SU-DHL-6 (cell line): Measurements from ENCODE around the gene STX3.

Experiments
- H2AFZ ChIP-seq: fragments of 200-600 bp; sonication (generic); 2 replicates; pipeline ENCODE4 v1.6.1; 2014; ENCODE audit warnings: low read depth, mild to moderate bottlenecking, moderate library complexity, mixed read lengths, antibody characterized with exemption, low read length; ENCODE audit not compliant: severe bottlenecking
- H3F3A ChIP-seq: fragments of 200-600 bp; shearing (Covaris generic); 2 replicates; pipeline ENCODE4 v1.6.0; 2016; ENCODE audit warnings: antibody characterized with exemption, mild to moderate bottlenecking; ENCODE audit not compliant: insufficient read depth
- H3K27ac ChIP-seq: fragments of 200-600 bp; sonication (generic); 2 replicates; pipeline ENCODE4 v1.5.1; 2016; ENCODE audit warnings: low read depth, mild to moderate bottlenecking, low read length, moderate library complexity, mixed read lengths
- H3K27me3 ChIP-seq: fragments of 200-600 bp; sonication (generic), shearing (Covaris generic); 2 replicates; pipeline ENCODE4 v1.6.0; 2014; ENCODE audit warnings: mild to moderate bottlenecking, low read length
- H3K36me3 ChIP-seq: fragments of 200-600 bp; sonication (generic); 2 replicates; pipeline ENCODE4 v1.6.1; 2014; ENCODE audit warnings: mild to moderate bottlenecking, low read length, mixed read lengths
- H3K4me2 ChIP-seq: fragments of 300-600, 200-600 bp; shearing (Covaris generic), sonication (generic); 2 replicates; pipeline ENCODE4 v1.6.0; 2014; ENCODE audit warnings: low read length, low read depth, mild to moderate bottlenecking; ENCODE audit not compliant: poor library complexity, severe bottlenecking
- H3K4me3 ChIP-seq: fragments of 200-600 bp; sonication (generic); 2 replicates; pipeline ENCODE4 v1.5.1; 2014; ENCODE audit warnings: antibody characterized with exemption, low read length, mild to moderate bottlenecking, mixed read lengths; ENCODE audit not compliant: insufficient read depth, poor library complexity, severe bottlenecking
- H3K79me2 ChIP-seq: fragments of 200-600 bp; sonication (generic); 2 replicates; pipeline ENCODE4 v1.6.1; 2014; ENCODE audit warnings: mild to moderate bottlenecking, low read length, moderate library complexity; ENCODE audit not compliant: insufficient read depth
- H3K9ac ChIP-seq: fragments of 200-600 bp; sonication (generic); 2 replicates; pipeline ENCODE4 v1.7.0; 2014; ENCODE audit warnings: mild to moderate bottlenecking, low read length
- H3K9me2 ChIP-seq: fragments of 200-600 bp; sonication (generic); replicated peaks from 2 replicates; pipeline ENCODE4 v1.6.1; 2014; ENCODE audit warnings: low read length; ENCODE audit not compliant: insufficient read depth
- H3K9me3 ChIP-seq: fragments of 200-600 bp; sonication (generic); 2 replicates; pipeline ENCODE4 v1.6.1; 2014; ENCODE audit warnings: low read length, mixed read lengths; ENCODE audit not compliant: insufficient read depth
- H4K20me1 ChIP-seq: fragments of 200-600 bp; sonication (generic); 2 replicates; pipeline ENCODE4 v1.6.1; 2014; ENCODE audit warnings: low read depth, mild to moderate bottlenecking, antibody characterized with exemption, low read length, moderate library complexity, mixed read lengths
- EZH2phosphoT487 ChIP-seq: fragments of 200-600 bp; sonication (generic), shearing (Covaris generic); conservative IDR thresholded peaks from 2 replicates; pipeline ENCODE4 v1.6.1; 2018; ENCODE audit warnings: mild to moderate bottlenecking, antibody characterized with exemption, low read length, moderate library complexity, mixed read lengths
- TF ChIP-seq, protein P1 (sequence below): fragments of 200-600 bp; sonication (generic); IDR thresholded peaks from one replicate; pipeline ENCODE4 v1.5.1; 2017; ENCODE audit warnings: antibody characterized with exemption, mild to moderate bottlenecking, low read length, moderate library complexity; ENCODE audit not compliant: insufficient read depth, poor library complexity, severe bottlenecking

The STX3 gene

DNA sequence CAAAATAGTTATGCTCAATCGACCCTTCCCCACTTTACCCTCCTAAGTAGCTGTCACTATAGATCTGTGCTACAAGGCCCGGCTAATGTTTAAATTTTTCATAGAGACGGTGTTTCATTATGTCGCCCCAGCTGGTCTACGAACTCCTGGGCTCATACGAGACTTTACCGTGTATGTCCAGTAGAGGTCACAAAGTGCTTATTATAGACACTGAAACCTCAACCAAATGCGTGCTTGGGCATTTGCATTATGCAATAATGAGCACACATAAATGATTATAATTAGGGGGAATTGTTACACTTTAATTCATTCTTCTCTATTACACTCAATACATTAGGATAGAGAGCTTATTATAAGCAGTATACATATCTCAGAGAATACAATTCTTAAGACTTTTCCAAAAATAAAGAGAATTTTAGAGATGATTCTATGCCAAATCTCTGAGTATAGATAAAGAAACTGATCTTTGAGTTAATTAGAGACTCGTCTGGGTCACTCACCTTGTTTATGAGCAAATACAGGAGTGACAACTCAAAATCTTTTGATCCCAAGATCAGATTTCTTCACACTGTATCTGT is 67.9 kb downstream of the STX3 start:
- Histone ChIP-seq H3K9me3 (no peaks in the 10 kb centered on the region), H3K27ac (no peak overlapping the region), H4K20me1 (no peaks in the 10 kb centered on the region), H3K9ac (no peak overlapping the region), H3K36me3 (no peaks in the 10 kb centered on the region), H3K79me2 (no peaks in the 10 kb centered on the region), H3F3A (no peaks in the 10 kb centered on the region), H3K9me2 (no peaks in the 10 kb centered on the region), H3K4me3 (no peak overlapping the region), H3K27me3 (no peaks in the 10 kb centered on the region), H3K4me2 (no peak overlapping the region), H2AFZ (no peak overlapping the region)
- TF ChIP-seq, protein P1, sequence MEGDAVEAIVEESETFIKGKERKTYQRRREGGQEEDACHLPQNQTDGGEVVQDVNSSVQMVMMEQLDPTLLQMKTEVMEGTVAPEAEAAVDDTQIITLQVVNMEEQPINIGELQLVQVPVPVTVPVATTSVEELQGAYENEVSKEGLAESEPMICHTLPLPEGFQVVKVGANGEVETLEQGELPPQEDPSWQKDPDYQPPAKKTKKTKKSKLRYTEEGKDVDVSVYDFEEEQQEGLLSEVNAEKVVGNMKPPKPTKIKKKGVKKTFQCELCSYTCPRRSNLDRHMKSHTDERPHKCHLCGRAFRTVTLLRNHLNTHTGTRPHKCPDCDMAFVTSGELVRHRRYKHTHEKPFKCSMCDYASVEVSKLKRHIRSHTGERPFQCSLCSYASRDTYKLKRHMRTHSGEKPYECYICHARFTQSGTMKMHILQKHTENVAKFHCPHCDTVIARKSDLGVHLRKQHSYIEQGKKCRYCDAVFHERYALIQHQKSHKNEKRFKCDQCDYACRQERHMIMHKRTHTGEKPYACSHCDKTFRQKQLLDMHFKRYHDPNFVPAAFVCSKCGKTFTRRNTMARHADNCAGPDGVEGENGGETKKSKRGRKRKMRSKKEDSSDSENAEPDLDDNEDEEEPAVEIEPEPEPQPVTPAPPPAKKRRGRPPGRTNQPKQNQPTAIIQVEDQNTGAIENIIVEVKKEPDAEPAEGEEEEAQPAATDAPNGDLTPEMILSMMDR, result peak; percentile 16
- TF ChIP-seq EZH2phosphoT487, result no peak

DNA sequence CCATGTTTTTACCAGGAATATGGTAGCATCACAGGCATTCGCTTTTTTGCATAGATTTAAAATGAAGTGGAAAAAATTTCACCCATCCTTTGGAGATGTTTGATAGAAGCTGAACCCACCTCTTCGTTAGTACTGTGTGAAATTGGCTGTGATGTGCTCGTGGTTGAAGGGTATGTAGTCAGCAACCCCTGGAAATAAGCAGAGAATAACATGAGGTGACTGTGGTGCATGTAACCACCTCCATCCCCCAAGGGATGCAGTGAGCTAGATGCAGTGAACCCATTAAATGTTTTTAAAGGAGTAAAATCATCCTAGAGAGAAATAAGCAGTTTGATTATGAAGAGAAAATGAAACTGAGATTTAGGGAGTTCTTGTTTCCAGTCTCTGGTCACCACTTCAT is 74.2 kb downstream of the STX3 start:
- H3K36me3 ChIP-seq, result no peaks in the 10 kb centered on the region
- H4K20me1 ChIP-seq, result no peaks in the 10 kb centered on the region
- no peak for TF ChIP-seq EZH2phosphoT487
- TF ChIP-seq, protein P1, result no peak
- no peak overlapping the region for H3K4me3 ChIP-seq
- no peak overlapping the region for H3K27ac ChIP-seq
- H3K79me2 ChIP-seq, result no peaks in the 10 kb centered on the region
- H3K9ac ChIP-seq, result no peak overlapping the region
- no peak overlapping the region for H2AFZ ChIP-seq
- no peaks in the 10 kb centered on the region for H3K27me3 ChIP-seq
- no peaks in the 10 kb centered on the region for H3K9me2 ChIP-seq
- H3F3A ChIP-seq, result no peaks in the 10 kb centered on the region
- H3K4me2 ChIP-seq, result no peak overlapping the region
- H3K9me3 ChIP-seq, result no peaks in the 10 kb centered on the region

DNA sequence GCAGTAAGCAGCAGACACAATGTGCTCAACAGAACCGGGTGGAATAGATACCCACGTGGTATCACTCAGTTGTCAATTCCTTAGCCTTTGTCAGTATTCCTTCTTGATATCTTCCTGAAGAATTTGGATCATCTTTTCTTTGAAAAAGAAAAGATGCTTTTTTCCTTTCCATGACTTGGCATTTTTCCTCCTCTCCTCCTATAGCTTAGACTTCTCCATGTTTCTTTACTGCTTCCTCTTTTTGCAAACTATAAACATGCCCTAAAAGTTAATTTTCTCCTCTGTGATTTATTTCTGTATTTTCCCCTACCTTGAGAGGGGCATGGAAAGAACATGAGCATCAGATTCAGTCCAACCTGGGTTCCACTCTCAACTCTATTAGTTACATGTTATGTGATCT is 78.4 kb downstream of the STX3 start:
- H3K36me3 ChIP-seq, result no peaks in the 10 kb centered on the region
- no peaks in the 10 kb centered on the region for H3K27me3 ChIP-seq
- no peaks in the 10 kb centered on the region for H3K9me2 ChIP-seq
- no peak overlapping the region for H2AFZ ChIP-seq
- no peak overlapping the region for H3K4me3 ChIP-seq
- no peak overlapping the region for H3K27ac ChIP-seq
- H4K20me1 ChIP-seq, result no peaks in the 10 kb centered on the region
- H3F3A ChIP-seq, result no peaks in the 10 kb centered on the region
- no peak overlapping the region for H3K9ac ChIP-seq
- no peaks in the 10 kb centered on the region for H3K9me3 ChIP-seq
- no peaks in the 10 kb centered on the region for H3K79me2 ChIP-seq
- no peak overlapping the region for H3K4me2 ChIP-seq
- no peak for TF ChIP-seq EZH2phosphoT487
- TF ChIP-seq, protein P1, result no peak
